HepG2 (cell line): Measurements from ENCODE around the gene NFATC4. TPM values are rescaled to one million over a fixed set of nuclear protein-coding genes. Genes with fewer than 3 reads are reported as not detected.

Source experiments
- ARNT ChIP-seq: fragments of 450-650 bp; IDR thresholded peaks from 2 replicates; pipeline ENCODE4 v1.6.1; 2017
- BRF2 ChIP-seq: sonication (generic); formaldehyde crosslinking; IDR thresholded peaks from 2 replicates; pipeline ENCODE4 v1.8.1; 2022; ENCODE audit warnings: mild to moderate bottlenecking, missing genetic modification reagents
- CSRNP2 ChIP-seq: sonication (generic); formaldehyde crosslinking; conservative IDR thresholded peaks from 2 replicates; pipeline ENCODE4 v1.8.0; 2022; ENCODE audit warnings: low read depth, missing genetic modification reagents
- EED ChIP-seq: sonication (generic); formaldehyde crosslinking; IDR thresholded peaks from 2 replicates; pipeline ENCODE4 v1.5.0; 2020; ENCODE audit warnings: mild to moderate bottlenecking, missing genetic modification reagents
- EZH2 ChIP-seq: conservative IDR thresholded peaks from 2 replicates; pipeline ENCODE4 v1.6.1; 2012; ENCODE audit warnings: mild to moderate bottlenecking, low read depth, low read length, moderate library complexity
- JARID2 ChIP-seq: sonication (generic); formaldehyde crosslinking; IDR thresholded peaks from 2 replicates; pipeline ENCODE4 v1.8.1; 2023; ENCODE audit warnings: missing genetic modification reagents, inconsistent platforms; ENCODE audit not compliant: insufficient replicate concordance
- LCORL ChIP-seq, 2 experiments: fragments of 450-650 bp in 1 of 2; sonication (generic) in 1 of 2; formaldehyde crosslinking in 1 of 2; IDR thresholded peaks; 2 replicates each; pipeline versions ENCODE4 v1.5.0 to v1.6.1; 2017 to 2020; ENCODE audit warnings: antibody characterized with exemption in 1 of 2, missing genetic modification reagents in 1 of 2
- NONO ChIP-seq, 2 experiments: fragments of 450-650 bp in 1 of 2; sonication (generic) in 1 of 2; formaldehyde crosslinking in 1 of 2; IDR thresholded peaks in 1 of 2; conservative IDR thresholded peaks in 1 of 2; 2 replicates each; pipeline versions ENCODE4 v1.6.1 to v1.8.0; 2017 to 2022; ENCODE audit warnings: mild to moderate bottlenecking in 1 of 2, missing genetic modification reagents in 1 of 2, moderate library complexity in 1 of 2
- SMAD9 ChIP-seq: sonication (generic); formaldehyde crosslinking; IDR thresholded peaks from 2 replicates; pipeline ENCODE4 v1.5.1; 2020; ENCODE audit warnings: mild to moderate bottlenecking, missing genetic modification reagents
- SRSF1 ChIP-seq: fragments of 200-400 bp; formaldehyde crosslinking; optimal IDR thresholded peaks from 2 replicates; pipeline ENCODE3; 2017; ENCODE audit warnings: mild to moderate bottlenecking, low read depth, low read length, moderate library complexity
- ZBTB33 ChIP-seq: sonication (generic); formaldehyde crosslinking; IDR thresholded peaks from 2 replicates; pipeline ENCODE4 v1.4.0; 2020; ENCODE audit warnings: missing genetic modification reagents
- ZFP36L1 ChIP-seq: sonication (generic); formaldehyde crosslinking; IDR thresholded peaks from 2 replicates; pipeline ENCODE4 v1.8.0; 2022; ENCODE audit warnings: mild to moderate bottlenecking, missing genetic modification reagents, moderate library complexity
- ZNF274 ChIP-seq: sonication (generic); formaldehyde crosslinking; IDR thresholded peaks from 2 replicates; pipeline ENCODE4 v1.5.1; 2020; ENCODE audit warnings: mild to moderate bottlenecking, missing genetic modification reagents
- ZNF280D ChIP-seq: sonication (generic); formaldehyde crosslinking; IDR thresholded peaks from 2 replicates; pipeline ENCODE4 v1.5.1; 2020; ENCODE audit warnings: mild to moderate bottlenecking, missing genetic modification reagents
- ZNF563 ChIP-seq: sonication (generic); formaldehyde crosslinking; IDR thresholded peaks from 2 replicates; pipeline ENCODE4 v1.8.0; 2022; ENCODE audit warnings: mild to moderate bottlenecking, moderate library complexity, missing genetic modification reagents
- ZNF616 ChIP-seq: sonication (generic); formaldehyde crosslinking; IDR thresholded peaks from 2 replicates; pipeline ENCODE4 v1.5.0; 2020; ENCODE audit warnings: low read depth, mild to moderate bottlenecking, missing genetic modification reagents
- ZNF687 ChIP-seq: sonication (generic); formaldehyde crosslinking; IDR thresholded peaks from 2 replicates; pipeline ENCODE4 v1.5.1; 2020; ENCODE audit warnings: mild to moderate bottlenecking, missing genetic modification reagents, moderate library complexity
- polyA plus RNA-seq, 8 experiments: library from polyadenylated mRNA; depleted of rRNA in 3 of 8; stranded (reverse) in 7 of 8; unstranded in 1 of 8; fragments of >200 nt; fragmentation: Illumina TruSeq in 4 of 8; extraction: Trizol in 4 of 8; gene quantifications; 2 replicates each; pipeline versions ENCODE4 v1.2.1 to v1.2.3, GENCODE V29; 2011 to 2016; ENCODE audit warnings: low read depth in 4 of 8, missing spikeins in 1 of 8, mixed read lengths in 1 of 8; ENCODE audit not compliant: insufficient read depth in 1 of 8
- total RNA-seq, 5 experiments: library from RNA; depleted of rRNA; stranded (reverse); fragments of >200 nt; fragmentation: Illumina TruSeq; extraction: Trizol; gene quantifications; 2 replicates each; pipeline ENCODE4 v1.2.3, GENCODE V29; 2016; ENCODE audit warnings: low read depth in 1 of 5

The NFATC4 gene
- total and polyA plus RNA-seq, 2 of the 13 experiments (the other 11 are each of a cell fraction or from before 2014, with no cell fraction given), result 0.04 to 0.15 TPM

- TF ChIP-seq ZNF687 (CRISPR knock-in tag), result peak; percentile 55
- 0 out of 2 replicates have a peak, but pooled peaks have one; percentile 9 for TF ChIP-seq ZNF616 (CRISPR knock-in tag)
- peak; percentile 71 for TF ChIP-seq SRSF1
- TF ChIP-seq BRF2 (CRISPR knock-in tag), result no peak
- no peak for TF ChIP-seq SMAD9 (CRISPR knock-in tag)
- TF ChIP-seq NONO (IDR thresholded peaks at IDR 0.05), result no peak
- TF ChIP-seq NONO (CRISPR knock-in tag; conservative IDR thresholded peaks at IDR 0.05), result no peak
- no peak for TF ChIP-seq JARID2 (CRISPR knock-in tag)
- TF ChIP-seq ZBTB33 (CRISPR knock-in tag), result no peak
- TF ChIP-seq EED (CRISPR knock-in tag), result 0 out of 2 replicates have a peak, but pooled peaks have one; percentile 6
- no peak for TF ChIP-seq ZNF563 (CRISPR knock-in tag)
- TF ChIP-seq ZNF280D (CRISPR knock-in tag), result no peak
- no peak for TF ChIP-seq CSRNP2 (CRISPR knock-in tag)
- TF ChIP-seq ZNF274 (CRISPR knock-in tag), result 0 out of 2 replicates have a peak, but pooled peaks have one; percentile 5
- TF ChIP-seq EZH2, result 0 out of 2 replicates have a peak, but pooled peaks have one; percentile 76
- TF ChIP-seq ARNT, result no peak
- no peak for TF ChIP-seq LCORL (IDR thresholded peaks at IDR 0.05)
- peak; percentile 13; the same call in 1 of the 2 replicates for TF ChIP-seq LCORL (CRISPR knock-in tag; IDR thresholded peaks at IDR 0.05)
- no peak for TF ChIP-seq ZFP36L1 (CRISPR knock-in tag)
Observed at GRCh38 chr14:24399447-24399822, 31.5 kb downstream of the NFATC4 start (continued).
